Germinal center (tissue), 1 donor: ENCODE results near the gene WWP2.

Experiments used
- DNase-seq: peaks from one replicate; pipeline ENCODE4 v3.0.0; 2012; ENCODE audit warnings: mixed read lengths, low spot score

WWP2 gene

DNA sequence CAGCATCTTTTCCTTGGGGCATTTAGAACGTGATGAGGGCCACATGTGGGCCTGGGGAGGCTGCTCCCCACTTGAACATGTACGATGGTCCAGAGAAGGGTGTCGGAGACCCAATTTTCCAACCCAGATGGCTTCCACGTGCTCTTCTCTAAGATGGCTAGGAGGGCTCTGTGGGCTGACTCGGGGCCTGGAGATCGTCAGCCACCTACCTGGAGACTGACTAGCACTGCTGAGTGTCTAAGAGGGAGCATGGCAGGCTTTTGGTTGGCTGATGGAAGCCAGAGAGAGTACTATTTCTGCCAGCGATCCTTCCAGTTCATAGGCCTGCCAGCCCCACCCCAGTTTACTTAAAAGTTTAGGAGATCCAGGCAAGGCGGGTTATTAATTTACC lies 128.8 kb downstream of the WWP2 start:
- no peak for DNase-seq

- DNase-seq, result no peak
These were observed 130.2 kb downstream of the WWP2 start for GRCh38 chr16:69892378-69892777.

DNA sequence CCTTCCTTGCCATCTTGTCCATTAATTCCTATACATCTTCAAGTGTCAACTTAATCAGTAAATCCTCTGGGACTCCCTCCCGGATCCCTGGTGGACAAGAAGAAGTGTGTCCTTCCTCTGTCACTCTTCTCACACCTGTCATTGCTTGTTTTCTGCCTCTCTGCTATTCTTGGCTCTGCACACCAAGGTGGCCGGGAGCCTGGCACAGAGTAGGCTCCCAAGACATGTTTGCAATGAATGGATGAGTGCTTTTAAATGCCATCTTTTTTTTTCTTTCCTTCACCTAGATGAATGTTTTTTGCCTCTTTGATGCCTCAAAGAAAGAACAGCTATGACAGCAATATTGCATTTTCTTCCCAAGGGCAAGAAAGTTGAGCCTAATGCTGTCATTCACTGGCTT lies 131.0 kb downstream of the WWP2 start:
- no peak for DNase-seq

- DNase-seq, result no peak
These were observed 132.5 kb downstream of the WWP2 start for GRCh38 chr16:69894676-69895075.

DNA sequence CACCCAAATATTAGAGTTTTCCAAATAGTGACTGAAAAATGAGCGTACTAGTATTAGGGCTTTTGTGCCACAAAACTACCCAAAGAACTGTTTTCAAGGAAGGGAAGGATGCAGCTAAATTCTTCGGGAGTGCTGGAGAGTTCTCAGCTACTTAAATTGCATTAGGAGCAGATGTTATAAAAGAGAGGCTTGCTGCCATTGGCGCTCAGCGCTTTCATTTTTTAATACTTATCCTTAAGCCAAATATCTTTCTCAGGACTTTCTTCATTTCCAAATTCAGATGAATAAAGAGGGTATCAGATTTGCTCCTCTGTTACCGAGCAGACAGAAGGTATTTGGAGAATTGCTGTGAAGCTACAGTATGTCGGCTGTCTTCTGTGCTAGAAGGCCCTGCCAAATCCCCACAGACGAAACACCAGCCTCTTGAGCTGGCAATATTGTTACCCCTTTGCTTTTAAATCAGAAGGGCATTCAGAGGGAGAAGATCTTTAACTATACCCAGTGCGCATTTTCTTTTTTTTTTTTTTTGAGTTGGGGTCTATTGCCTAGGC lies 141.8 kb downstream of the WWP2 start:
- DNase-seq, result no peak

DNA sequence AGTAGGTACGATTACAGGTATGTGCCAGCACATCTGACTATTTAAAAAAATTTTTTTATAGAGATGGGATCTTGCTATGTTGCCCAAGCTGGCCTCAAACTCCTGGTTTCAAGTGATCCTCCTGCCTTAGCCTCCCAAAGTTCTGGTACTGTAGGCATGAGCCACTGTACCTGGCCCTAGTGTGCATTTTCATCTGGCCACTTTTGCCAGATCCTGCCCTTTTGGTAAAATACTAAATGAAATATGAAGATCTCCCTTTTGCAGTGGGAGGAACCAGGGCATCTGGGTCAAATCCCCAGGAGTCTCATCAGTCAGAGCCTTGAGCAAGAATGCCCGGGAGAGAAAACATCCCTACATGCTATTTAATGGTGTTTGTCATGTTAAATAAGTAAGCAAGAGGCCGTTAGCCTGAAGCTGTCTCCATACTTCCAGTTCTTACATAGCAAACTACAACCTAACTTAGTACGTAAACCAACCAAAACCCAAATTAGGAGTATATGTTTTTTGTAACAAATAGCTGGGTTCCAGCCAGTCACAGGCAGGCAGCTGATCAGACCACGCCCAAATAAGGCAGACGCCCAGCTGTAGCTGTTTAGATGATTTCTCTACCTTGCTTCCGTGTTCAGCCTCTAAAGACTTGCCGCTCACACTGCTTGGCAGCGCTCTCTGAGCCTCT lies 142.5 kb downstream of the WWP2 start:
- DNase-seq, result no peak

DNA sequence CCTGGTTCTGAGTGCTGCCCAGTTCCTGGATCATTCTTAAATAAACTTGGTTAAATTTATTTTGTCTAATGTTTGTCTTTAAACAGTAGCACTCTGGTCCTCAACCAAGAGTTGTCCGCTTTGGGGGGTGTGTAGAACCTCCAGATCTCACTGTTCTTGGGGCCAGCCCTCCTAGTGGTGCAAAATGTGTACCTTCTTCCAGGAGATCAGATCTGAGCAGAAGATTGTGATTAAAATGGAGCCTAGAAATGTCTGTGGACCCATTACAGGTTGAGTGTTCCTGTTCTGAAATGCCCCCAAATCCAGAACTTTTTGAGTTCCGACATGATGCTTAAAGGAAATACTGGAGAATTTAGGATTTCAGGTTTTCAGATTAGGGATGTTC lies 143.0 kb downstream of the WWP2 start:
- DNase-seq, result no peak

GRCh38 chr16:69906838-69907401 lies 144.8 kb downstream of the WWP2 start:
- no peak for DNase-seq

- DNase-seq, result no peak
These were observed 146.9 kb downstream of the WWP2 start for GRCh38 chr16:69909043-69909442.

- no peak for DNase-seq
These were observed 147.6 kb downstream of the WWP2 start for GRCh38 chr16:69909760-69910159.

DNA sequence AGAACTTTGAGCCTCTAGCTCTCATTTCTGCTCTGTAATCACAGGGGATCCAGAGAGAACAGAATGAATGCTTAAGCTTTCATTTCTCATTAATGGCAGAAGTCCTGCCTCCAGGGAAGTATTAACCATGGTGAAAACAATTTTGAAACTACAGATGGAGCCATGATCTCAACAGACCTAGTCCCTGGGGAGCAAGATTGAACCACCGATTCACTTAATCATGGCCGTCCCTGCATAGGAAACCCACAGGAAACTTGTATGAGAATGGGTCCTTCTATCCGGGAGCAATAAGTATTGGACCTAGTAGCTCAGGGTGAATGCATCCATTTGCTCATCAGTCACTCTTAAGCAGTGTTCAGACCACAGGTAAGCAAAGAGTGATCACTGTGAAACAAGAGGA lies 148.8 kb downstream of the WWP2 start:
- DNase-seq, result no peak

DNA sequence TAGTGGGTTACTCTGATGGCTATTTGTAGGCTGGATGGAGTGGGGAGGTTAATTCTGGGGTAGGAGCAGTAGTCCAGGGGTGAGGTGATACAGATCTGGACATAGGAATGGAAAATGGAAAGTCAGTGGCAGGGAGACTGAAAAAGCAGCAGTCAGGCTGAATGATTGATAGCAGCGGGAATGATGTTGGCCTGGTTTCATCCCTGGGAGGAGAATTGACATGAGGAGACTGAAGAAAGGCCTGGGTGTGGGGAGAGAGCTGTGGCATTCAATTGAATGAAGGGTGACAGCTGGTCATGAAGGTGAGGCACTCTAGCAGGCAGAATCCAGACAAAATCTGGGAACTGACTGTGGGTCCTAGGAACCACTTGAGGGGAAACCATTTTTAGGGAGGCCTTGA lies 154.3 kb downstream of the WWP2 start:
- no peak for DNase-seq

- no peak for DNase-seq
These were observed 155.2 kb downstream of the WWP2 start for GRCh38 chr16:69917311-69917710.

DNA sequence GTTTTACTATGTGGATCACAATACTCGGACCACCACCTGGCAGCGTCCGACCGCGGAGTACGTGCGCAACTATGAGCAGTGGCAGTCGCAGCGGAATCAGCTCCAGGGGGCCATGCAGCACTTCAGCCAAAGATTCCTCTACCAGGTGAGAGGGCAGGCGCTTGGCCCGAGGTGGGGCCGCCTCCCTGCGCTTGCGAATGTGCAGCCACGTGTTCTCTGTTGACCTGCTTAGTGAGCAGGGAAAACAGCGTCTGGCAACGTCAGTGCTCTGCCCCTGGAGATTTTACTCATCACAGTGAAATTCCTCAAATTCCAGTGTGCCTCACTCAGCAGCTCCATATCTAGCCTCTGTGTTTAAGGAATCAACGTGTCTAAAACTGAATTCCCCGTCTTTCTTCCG lies 155.6 kb downstream of the WWP2 start:
- DNase-seq, result no peak

- no peak for DNase-seq
These were observed 156.1 kb downstream of the WWP2 start for GRCh38 chr16:69918241-69918640.

DNA sequence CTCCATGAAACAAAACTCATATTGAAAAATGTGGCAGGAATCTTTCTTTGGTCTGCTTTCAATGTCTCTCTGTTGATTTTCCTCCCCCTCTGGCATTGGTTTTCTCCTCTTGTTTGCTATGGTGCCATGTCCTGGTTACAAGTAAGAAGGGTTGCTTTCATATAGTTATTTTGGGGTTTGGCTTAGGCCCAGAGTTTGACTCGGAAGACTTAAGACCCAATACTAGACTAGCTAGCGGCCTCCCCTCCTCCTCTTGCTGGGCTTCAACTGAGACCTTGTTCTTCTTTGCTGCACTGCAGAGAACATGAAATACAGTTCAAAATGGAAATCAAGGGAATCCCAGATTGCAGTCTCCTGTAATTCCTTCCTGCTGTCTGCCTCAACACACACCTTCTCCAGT lies 159.0 kb downstream of the WWP2 start:
- DNase-seq, result no peak

GRCh38 chr16:69922200-69922599 lies 160.1 kb downstream of the WWP2 start:
- no peak for DNase-seq

DNA sequence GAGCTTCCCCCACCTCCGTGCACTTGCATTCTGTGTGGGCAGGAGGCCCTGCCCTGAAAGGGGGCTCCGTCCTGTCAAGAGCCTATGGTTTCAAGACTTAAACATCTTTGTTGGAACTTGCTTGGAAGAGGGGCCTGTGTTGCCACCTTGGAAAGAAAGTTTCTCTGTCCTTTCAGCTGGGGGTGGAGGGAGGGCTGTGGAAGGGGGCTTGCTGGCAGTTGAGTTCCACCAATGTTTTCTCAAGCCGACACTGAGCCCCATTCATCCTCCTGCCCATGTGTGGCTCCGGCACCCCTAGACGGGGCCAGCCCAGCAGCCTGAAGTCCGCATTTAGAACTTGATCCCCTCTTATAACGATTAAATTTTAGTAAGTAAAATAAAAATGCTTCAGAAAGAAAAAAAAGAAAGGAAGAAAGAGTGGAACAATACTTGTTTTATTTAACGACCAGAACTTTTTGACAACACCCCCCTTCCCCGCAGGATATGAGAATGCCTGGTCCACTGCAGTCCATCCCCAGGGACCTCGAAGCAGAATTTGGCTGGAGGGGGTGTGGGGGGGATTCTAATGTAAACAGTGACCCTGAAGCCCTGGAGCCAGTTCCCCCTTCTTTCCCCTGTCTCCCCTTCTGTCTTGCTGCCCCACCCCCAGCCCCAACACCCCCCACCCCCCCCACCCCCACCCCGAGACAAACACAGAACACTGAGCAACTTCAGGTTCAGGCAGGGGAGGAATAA lies 162.1 kb downstream of the WWP2 start:
- no peak for DNase-seq

GRCh38 chr16:69924777-69925191 lies 162.7 kb downstream of the WWP2 start:
- no peak for DNase-seq

GRCh38 chr16:69925311-69925710 lies 163.2 kb downstream of the WWP2 start:
- DNase-seq, result no peak

- DNase-seq, result no peak
These were observed 164.1 kb downstream of the WWP2 start for GRCh38 chr16:69926241-69926640.

DNA sequence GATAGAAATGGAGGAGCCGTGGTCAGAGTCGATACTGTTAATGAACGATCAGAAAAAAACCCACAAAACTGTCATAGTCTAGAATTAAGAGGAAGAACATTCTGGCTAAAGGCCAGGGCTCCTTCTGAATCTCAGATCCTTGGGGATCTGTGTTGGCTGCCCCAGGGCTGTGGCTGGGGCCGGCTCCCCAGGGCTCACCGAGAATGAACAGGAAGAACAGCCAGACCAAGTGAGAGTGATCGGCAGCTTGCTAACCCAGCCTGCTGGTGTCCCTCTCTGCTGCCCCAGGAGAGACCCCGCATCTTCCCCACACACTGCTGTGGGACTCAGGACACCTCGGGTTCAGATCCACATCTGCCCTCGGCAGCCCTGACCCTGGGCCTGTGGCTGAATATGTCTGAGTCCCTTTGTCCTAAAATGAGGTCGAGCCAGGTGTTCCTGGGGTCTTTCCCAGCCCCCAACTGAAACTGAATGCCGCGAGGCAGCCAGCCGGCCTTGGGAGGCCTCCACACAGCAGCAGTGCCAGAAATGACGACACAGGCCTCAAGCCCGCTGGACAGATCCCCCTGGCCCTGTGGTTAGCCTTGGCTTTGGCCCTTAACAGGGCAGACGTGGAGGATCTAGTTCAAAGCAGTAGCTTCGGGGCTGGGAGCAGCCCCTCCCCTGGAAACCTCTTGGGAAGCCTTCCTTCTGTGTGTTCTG lies 165.1 kb downstream of the WWP2 start:
- DNase-seq, result no peak
